Activated naive CD4-positive, alpha-beta T cell treated with anti-CD3 and anti-CD28 coated beads, Interleukin-2, amount 50 U/mL, for 72 hours (primary cell): ENCODE data around the gene TESK2. TPM values are rescaled to one million over a fixed set of nuclear protein-coding genes. Genes with fewer than 3 reads are reported as not detected.

Source experiments
- ATAC-seq, 2 donors: fragments of 150-1000 bp; cut with Tn5 transposase; 2 replicates each; pipeline ENCODE4 v1.10.0; 2021; ENCODE audit warnings: mild to moderate bottlenecking in 2 of 2, moderate library complexity in 2 of 2
- DNase-seq, 2 donors: peaks; one replicate each; pipeline ENCODE4 v3.0.0; 2021 to 2022; ENCODE audit warnings: low spot score in 2 of 2
- H3K27ac Mint-ChIP-seq, 2 donors: one replicate each; pipeline ENCODE4 v1.8.0; 2022; ENCODE audit warnings: mild to moderate bottlenecking in 2 of 2, mixed read lengths in 2 of 2
- H3K36me3 Mint-ChIP-seq, 2 donors: one replicate each; pipeline ENCODE4 v1.8.0; 2022; ENCODE audit warnings: mixed read lengths in 2 of 2
- H3K9me3 Mint-ChIP-seq, 2 donors: one replicate each; pipeline ENCODE4 v1.8.0; 2022; ENCODE audit warnings: mixed read lengths in 2 of 2
- total RNA-seq, 2 donors: library from RNA; stranded (reverse); gene quantifications; one replicate each; pipeline ENCODE4 v1.2.3, GENCODE V29; 2022

The TESK2 gene
- total RNA-seq, 2 donors from 2014 or later, result 4.5 to 12.9 TPM

- Mint-ChIP-seq H3K36me3 (no peaks in the 10 kb centered on the region), H3K9me3 (no peaks in the 10 kb centered on the region), H3K27ac (no peak overlapping the region)
- DNase-seq (peak in 1 of 2 donors; percentile 33), ATAC-seq (no peak)
These were observed 190.8 kb downstream of the TESK2 start for GRCh38 chr1:45299981-45300668.

- H3K9me3 Mint-ChIP-seq, result no peaks in the 10 kb centered on the region
- ATAC-seq (no peak), DNase-seq (no peak)
- no peak overlapping the region for H3K27ac Mint-ChIP-seq
- H3K36me3 Mint-ChIP-seq, result no peaks in the 10 kb centered on the region
These were observed 191.7 kb downstream of the TESK2 start for GRCh38 chr1:45299296-45299695.

GRCh38 chr1:45297666-45298356 is 193.2 kb downstream of the TESK2 start:
- ATAC-seq (no peak), DNase-seq (no peak)
- Mint-ChIP-seq H3K36me3 (no peaks in the 10 kb centered on the region), H3K9me3 (no peaks in the 10 kb centered on the region), H3K27ac (no peak overlapping the region)

Other genes with a start within 250 kb of the TESK2 start
- 10 to 100 TPM in 1 of 2 donors, 1 to 10 TPM in 1; 6.1 to 19.8 TPM for gene HPDL, start 164.3 kb downstream of the TESK2 start, total RNA-seq
- gene TOE1, start 151.0 kb downstream of the TESK2 start, total RNA-seq, result 10 to 100 TPM; 30.2 to 34.0 TPM
- 10 to 100 TPM; 32.0 to 40.1 TPM for gene MUTYH, start 150.7 kb downstream of the TESK2 start, total RNA-seq
- 1 to 10 TPM; 2.6 to 4.9 TPM for gene CCDC163, start 8.9 kb upstream of the TESK2 start, total RNA-seq
- 1 to 10 TPM; 2.0 to 6.4 TPM for gene MMACHC, start 9.1 kb upstream of the TESK2 start, total RNA-seq
- gene PRDX1, start 30.7 kb upstream of the TESK2 start, total RNA-seq, result 100 to 1,000 TPM; 577 to 596 TPM
- 100 to 1,000 TPM; 153 to 177 TPM for gene AKR1A1, start 59.7 kb upstream of the TESK2 start, total RNA-seq
- gene NASP, start 92.9 kb upstream of the TESK2 start, total RNA-seq, result 100 to 1,000 TPM; 178 to 319 TPM
- 1 to 10 TPM; 2.6 to 3.6 TPM for gene CCDC17, start 132.9 kb upstream of the TESK2 start, total RNA-seq
- gene GPBP1L1, start 195.4 kb upstream of the TESK2 start, total RNA-seq, result 100 to 1,000 TPM; 102 to 145 TPM
- gene TMEM69, start 197.0 kb upstream of the TESK2 start, total RNA-seq, result 10 to 100 TPM; 26.2 to 38.9 TPM